ENCODE measurements around the gene DNAL4.

GRCh38 chr22:38824585-38824984, 30.6 kb upstream of the DNAL4 start:
- no peak for TF ChIP-seq POLR2A (IDR thresholded peaks at IDR 0.05; ENCODE audit: low read length)
- no peak for TF ChIP-seq GATA1 (IDR thresholded peaks at IDR 0.05; ENCODE audit: low read depth, low read length)
